Activated CD4-positive, alpha-beta T cell treated with anti-CD3 and anti-CD28 coated beads for 36 hours (primary cell): ENCODE measurements around the gene LPP. TPM values are rescaled to one million over a fixed set of nuclear protein-coding genes. Genes with fewer than 3 reads are reported as not detected.

Experiments used
- ATAC-seq: fragments of 200-7000 bp; cut with Tn5 transposase; one replicate; pipeline ENCODE4 v1.10.0; 2021; ENCODE audit warnings: mild to moderate bottlenecking, moderate library complexity
- CTCF ChIA-PET: fragments of 350-600 bp; sonication (Branson Sonifier 250); formaldehyde crosslinking; loops from one replicate; lab custom pipeline; 2021; ENCODE audit warnings: antibody characterized with exemption; lab: Charles Lee
- POLR2A ChIA-PET: fragments of 350-600 bp; sonication (Branson Sonifier 250); formaldehyde crosslinking; loops from one replicate; lab custom pipeline; 2021; ENCODE audit warnings: antibody characterized with exemption, inconsistent platforms; lab: Charles Lee
- DNase-seq: peaks from one replicate; pipeline ENCODE4 v3.0.0-alpha.2; 2020
- H3K27ac Mint-ChIP-seq: one replicate; pipeline ENCODE4 v1.8.0; 2021; ENCODE audit warnings: mixed read lengths
- H3K27me3 Mint-ChIP-seq: one replicate; pipeline ENCODE4 v1.8.0; 2021; ENCODE audit warnings: mixed read lengths
- H3K36me3 Mint-ChIP-seq: one replicate; pipeline ENCODE4 v1.8.0; 2021; ENCODE audit warnings: low read depth, mixed read lengths
- H3K4me1 Mint-ChIP-seq: one replicate; pipeline ENCODE4 v1.8.0; 2021; ENCODE audit warnings: mixed read lengths
- H3K4me3 Mint-ChIP-seq: one replicate; pipeline ENCODE4 v1.8.0; 2021; ENCODE audit warnings: mild to moderate bottlenecking, moderate library complexity, mixed read lengths
- H3K9me3 Mint-ChIP-seq: one replicate; pipeline ENCODE4 v1.8.0; 2021; ENCODE audit warnings: low read depth, mixed read lengths
- intact Hi-C, 2 experiments: fragments of 100-400 bp; cut with DNase I in 1 of 2; cut with micrococcal nuclease in 1 of 2; formaldehyde crosslinking; loops; one replicate each; pipeline versions ENCODE4 v1.14.2 to v1.15.1; 2022 to 2024; cut with DNase I, micrococcal nuclease
- total RNA-seq, 2 experiments: library from RNA; stranded (reverse); gene quantifications; one replicate each; pipeline ENCODE4 v1.2.3, GENCODE V29; 2021

The LPP gene
- total RNA-seq, 2 experiments from 2014 or later = 34.7 to 40.6 TPM

DNA sequence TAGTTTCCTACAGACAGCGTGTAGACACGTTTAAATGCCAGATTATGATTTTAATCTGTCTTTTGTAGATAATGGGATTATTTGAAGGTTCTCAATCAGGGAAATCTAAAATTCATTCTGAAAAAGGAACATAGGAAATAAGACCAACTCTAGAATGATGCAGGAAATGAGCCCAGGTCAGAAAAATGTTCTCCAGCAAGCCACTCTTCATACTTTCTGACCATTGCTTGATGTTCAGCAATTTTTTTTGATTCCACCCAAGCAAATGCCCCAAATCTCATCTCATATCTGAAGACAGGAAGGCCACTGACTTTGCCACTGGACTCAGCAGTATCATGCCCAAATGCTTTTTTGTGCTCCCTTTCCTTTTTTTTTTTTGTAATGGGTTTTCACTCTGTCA, 373.4 kb downstream of the LPP start:
- Mint-ChIP-seq H3K36me3 (peaks cover 19% of the 10 kb centered on the region), H3K4me1 (no peaks in the 10 kb centered on the region), H3K4me3 (no peak overlapping the region), H3K9me3 (no peaks in the 10 kb centered on the region), H3K27ac (no peak overlapping the region), H3K27me3 (no peaks in the 10 kb centered on the region)
- CTCF ChIA-PET = no interaction called here
- POLR2A ChIA-PET = no interaction called here
- DNase-seq (no peak), ATAC-seq (no peak)
- intact Hi-C loops = no loop called here

DNA sequence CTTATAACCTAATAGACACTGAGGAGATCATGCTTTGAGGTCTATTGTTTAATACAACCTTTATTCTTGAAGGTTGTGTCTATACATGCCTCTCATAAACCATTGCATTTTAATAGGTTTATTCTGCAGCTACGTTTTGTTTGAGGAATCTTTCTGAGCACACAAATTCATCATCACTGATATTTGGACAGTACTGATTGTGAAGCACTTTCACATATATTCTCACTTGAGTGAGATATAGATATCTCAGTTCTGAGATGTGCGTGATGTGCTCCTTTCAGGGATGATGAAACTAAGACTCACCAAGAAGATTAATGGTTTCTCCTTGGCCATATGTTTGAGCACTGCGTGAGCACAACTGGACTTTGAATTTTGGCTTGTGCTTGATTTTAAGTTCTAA, 374.4 kb downstream of the LPP start:
- DNase-seq (no peak), ATAC-seq (no peak)
- ChIA-PET POLR2A (interaction anchor here (0.5 kb wide), 1 partner anchor 254 kb away, joined by 4 read pairs; no protein-coding TSS in a partner anchor), CTCF (interaction anchor here (0.6 kb wide), 1 partner anchor 227 kb away, joined by 3 read pairs; no protein-coding TSS in a partner anchor)
- no peaks in the 10 kb centered on the region for H3K9me3 Mint-ChIP-seq
- no peaks in the 10 kb centered on the region for H3K27me3 Mint-ChIP-seq
- no peak overlapping the region for H3K4me3 Mint-ChIP-seq
- H3K27ac Mint-ChIP-seq = no peak overlapping the region
- no peaks in the 10 kb centered on the region for H3K4me1 Mint-ChIP-seq
- intact Hi-C loops = no loop called here
- peaks cover 19% of the 10 kb centered on the region for H3K36me3 Mint-ChIP-seq

DNA sequence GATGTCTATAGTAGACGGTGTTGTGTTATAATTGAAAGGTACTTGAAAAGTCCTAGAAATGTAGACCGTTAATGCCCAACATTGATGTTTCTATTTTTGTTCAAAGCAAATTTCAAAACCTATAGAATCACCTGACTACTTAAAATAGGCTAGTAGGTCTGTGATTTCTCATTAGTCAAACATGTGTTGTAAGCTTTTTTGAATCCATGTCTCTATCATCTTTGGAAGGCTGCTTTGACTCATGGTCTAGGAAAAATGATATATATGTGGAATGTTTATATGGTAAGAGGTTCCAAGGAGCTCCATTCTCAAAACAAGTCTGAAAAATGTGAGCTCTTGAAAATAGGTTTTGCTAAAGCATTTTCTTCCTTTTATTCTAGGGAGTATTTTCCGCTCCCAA, 375.3 kb downstream of the LPP start:
- CTCF ChIA-PET = interaction anchor here (1.1 kb wide), 2 partner anchors 13 to 24 kb away, joined by 3 read pairs; no protein-coding TSS in a partner anchor
- Mint-ChIP-seq H3K4me1 (no peaks in the 10 kb centered on the region), H3K27me3 (no peaks in the 10 kb centered on the region), H3K9me3 (no peaks in the 10 kb centered on the region), H3K4me3 (no peak overlapping the region), H3K36me3 (peaks cover 15% of the 10 kb centered on the region), H3K27ac (no peak overlapping the region)
- POLR2A ChIA-PET = no interaction called here
- ATAC-seq (no peak), DNase-seq (no peak)
- intact Hi-C loops = no loop called here

DNA sequence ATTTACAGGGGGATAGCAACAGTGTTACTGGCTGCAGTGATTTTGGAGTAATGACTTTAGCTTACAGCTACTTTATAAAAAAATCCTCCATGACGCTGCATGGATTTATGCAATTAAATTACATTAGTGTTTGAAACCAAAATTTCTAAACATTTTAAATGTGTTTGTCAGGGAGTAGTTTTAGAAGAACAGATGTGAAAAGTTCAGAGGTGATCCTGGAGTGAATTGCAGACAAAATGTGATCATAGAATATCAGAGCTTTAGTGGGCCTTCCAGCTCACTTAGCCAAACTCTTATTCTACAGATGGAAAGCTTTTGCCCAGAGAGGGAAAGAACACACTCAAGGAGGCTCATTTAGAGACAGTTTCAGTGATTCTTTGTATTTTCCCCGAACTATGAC, 376.3 kb downstream of the LPP start:
- ATAC-seq = no peak
- no peak for DNase-seq
- H3K4me3 Mint-ChIP-seq = no peak overlapping the region
- H3K36me3 Mint-ChIP-seq = peaks cover 8% of the 10 kb centered on the region
- intact Hi-C loops = no loop called here
- H3K9me3 Mint-ChIP-seq = no peaks in the 10 kb centered on the region
- H3K27me3 Mint-ChIP-seq = no peaks in the 10 kb centered on the region
- no peaks in the 10 kb centered on the region for H3K4me1 Mint-ChIP-seq
- H3K27ac Mint-ChIP-seq = no peak overlapping the region
- POLR2A ChIA-PET = no interaction called here
- CTCF ChIA-PET = interaction anchor here (1.0 to 1.5 kb wide), 4 partner anchors 14 to 790 kb away, joined by 3 to 6 read pairs (median 4); no protein-coding TSS in a partner anchor

DNA sequence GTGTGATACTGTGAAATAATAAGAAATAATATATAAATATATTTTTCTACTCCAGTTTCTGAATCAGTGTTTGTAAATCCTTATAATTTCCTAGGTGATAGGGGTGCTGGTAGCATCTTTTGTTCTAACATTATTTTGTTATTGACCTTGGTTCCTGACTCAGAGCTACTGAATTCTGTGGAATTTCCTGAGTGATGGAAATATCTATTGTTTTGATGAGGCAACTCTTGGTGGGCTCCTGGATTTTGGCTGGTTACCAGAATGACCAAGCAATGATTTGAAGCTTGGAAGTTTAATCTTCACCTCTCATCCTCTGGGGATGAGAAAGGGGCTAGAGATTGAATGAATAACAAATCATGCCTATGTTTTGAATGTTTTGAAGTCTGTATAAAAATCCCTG, 377.3 kb downstream of the LPP start:
- no peak for ATAC-seq
- H3K4me1 Mint-ChIP-seq = no peaks in the 10 kb centered on the region
- no peak for DNase-seq
- intact Hi-C loops = no loop called here
- H3K27me3 Mint-ChIP-seq = no peaks in the 10 kb centered on the region
- no peak overlapping the region for H3K4me3 Mint-ChIP-seq
- no peak overlapping the region for H3K27ac Mint-ChIP-seq
- ChIA-PET CTCF (interaction anchor here (0.7 to 1.5 kb wide), 5 partner anchors 23 to 791 kb away, joined by 3 to 6 read pairs (median 3); no protein-coding TSS in a partner anchor), POLR2A (no interaction called here)
- no peaks in the 10 kb centered on the region for H3K9me3 Mint-ChIP-seq
- peaks cover 3% of the 10 kb centered on the region for H3K36me3 Mint-ChIP-seq

DNA sequence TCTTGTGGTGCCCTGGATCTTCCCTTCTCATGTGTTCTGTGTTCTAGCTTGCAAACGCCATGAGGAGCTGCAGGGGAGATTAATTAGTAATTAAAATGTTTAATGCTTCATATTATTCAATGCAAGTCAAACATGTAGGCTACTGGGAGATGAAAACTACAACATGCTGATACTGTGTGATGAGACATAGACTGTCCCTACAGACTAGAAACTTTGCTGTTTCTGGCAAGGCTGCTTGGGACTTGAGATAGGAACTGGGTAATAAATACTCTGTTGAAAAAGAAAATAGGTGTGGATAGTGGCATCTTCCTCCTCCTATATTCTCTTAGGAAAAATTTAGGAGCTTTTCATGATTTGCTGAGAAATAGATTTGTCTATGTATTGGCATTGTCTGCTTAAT, 379.2 kb downstream of the LPP start:
- Mint-ChIP-seq H3K9me3 (no peaks in the 10 kb centered on the region), H3K4me3 (no peak overlapping the region), H3K27ac (no peak overlapping the region), H3K36me3 (no peaks in the 10 kb centered on the region), H3K27me3 (no peaks in the 10 kb centered on the region), H3K4me1 (no peaks in the 10 kb centered on the region)
- ChIA-PET CTCF (interaction anchor here (0.6 to 1.4 kb wide), 6 partner anchors 12 to 793 kb away, joined by 3 to 7 read pairs (median 4); no protein-coding TSS in a partner anchor), POLR2A (no interaction called here)
- intact Hi-C loops = no loop called here
- ATAC-seq (no peak), DNase-seq (no peak)

DNA sequence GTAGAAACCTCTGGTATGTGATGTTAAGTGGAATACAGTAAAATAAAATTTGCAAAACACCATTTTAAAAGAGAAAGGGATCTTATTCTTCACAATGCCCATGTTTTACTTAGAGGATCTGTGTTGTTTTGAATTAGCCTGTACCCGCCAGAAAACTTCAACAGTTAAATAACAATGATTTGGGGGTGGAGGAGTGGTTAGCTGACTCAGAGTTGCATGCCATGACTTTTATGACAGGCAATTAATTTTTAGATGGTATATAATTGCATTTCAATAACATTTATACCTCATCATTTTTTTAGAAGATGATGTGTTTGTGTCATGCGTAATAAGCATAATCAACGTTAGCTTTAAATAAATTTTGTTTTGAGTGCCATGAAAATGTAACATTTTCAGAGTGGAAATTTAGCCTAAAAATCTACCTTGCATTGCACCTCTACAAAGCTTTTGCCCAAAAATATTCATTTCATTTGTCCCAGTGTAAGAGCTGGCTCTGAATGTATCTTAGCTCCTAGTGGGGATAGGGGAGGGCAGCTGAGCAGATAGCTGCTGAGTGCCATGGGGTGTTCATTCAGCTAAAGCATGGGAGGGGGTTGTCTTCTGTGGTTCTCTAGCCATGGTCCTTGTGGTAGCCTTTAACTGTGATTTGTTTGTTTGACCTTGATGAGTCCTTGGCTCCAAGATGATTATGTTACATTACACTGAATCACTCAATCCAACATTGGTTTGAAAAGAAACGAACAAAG, 379.8 kb downstream of the LPP start:
- Mint-ChIP-seq H3K36me3 (no peaks in the 10 kb centered on the region), H3K27me3 (no peaks in the 10 kb centered on the region), H3K4me1 (no peaks in the 10 kb centered on the region), H3K4me3 (no peak overlapping the region), H3K27ac (no peak overlapping the region), H3K9me3 (no peaks in the 10 kb centered on the region)
- DNase-seq (no peak), ATAC-seq (no peak)
- ChIA-PET POLR2A (no interaction called here), CTCF (interaction anchor here (0.6 to 1.4 kb wide), 6 partner anchors 13 to 794 kb away, joined by 3 to 6 read pairs (median 4); no protein-coding TSS in a partner anchor)
- intact Hi-C loops = no loop called here

DNA sequence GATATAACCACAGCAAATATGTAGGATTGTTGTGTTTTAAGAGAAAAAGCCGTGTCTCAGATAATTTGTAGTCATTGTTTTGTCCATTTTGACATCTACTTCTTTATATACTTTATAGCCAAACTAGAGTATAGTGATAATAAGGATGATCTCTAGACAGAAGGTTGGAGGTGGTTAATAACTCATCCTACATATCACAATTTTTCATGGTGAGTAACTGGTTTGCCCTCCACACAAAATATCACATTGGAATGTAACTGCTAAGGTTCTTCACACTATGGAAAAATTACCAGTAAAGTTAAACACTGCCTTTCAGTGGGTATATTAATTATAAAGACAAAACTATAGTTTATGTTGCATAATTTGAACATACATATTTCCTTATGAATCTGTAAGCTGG, 380.7 kb downstream of the LPP start:
- Mint-ChIP-seq H3K27ac (no peak overlapping the region), H3K9me3 (no peaks in the 10 kb centered on the region), H3K4me1 (no peaks in the 10 kb centered on the region), H3K27me3 (no peaks in the 10 kb centered on the region), H3K4me3 (no peak overlapping the region), H3K36me3 (no peaks in the 10 kb centered on the region)
- intact Hi-C loops = no loop called here
- no peak for ATAC-seq
- ChIA-PET CTCF (interaction anchor here (0.8 kb wide), 1 partner anchor 236 kb away, joined by 3 read pairs; no protein-coding TSS in a partner anchor), POLR2A (no interaction called here)
- no peak for DNase-seq

DNA sequence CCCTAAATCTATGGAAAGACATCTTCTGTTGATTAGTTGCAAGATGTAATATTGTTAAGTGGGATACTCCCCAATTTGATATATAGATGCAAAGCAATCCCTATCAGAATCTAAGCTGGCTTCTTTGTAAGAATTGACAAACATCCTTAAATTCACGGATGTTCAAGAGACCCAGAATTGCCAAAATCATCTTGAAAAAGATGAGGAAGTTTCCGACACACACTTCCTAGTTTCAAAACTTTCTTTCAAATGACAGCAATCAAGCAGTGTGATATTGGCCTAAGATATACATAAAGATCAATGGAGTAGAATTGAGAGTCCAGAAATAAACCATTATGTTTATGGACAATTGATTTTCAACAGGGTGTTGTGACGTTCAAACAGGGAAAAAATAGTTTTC, 383.6 kb downstream of the LPP start:
- H3K27ac Mint-ChIP-seq = no peak overlapping the region
- no peaks in the 10 kb centered on the region for H3K9me3 Mint-ChIP-seq
- intact Hi-C loops = no loop called here
- no peaks in the 10 kb centered on the region for H3K36me3 Mint-ChIP-seq
- ChIA-PET CTCF (no interaction called here), POLR2A (no interaction called here)
- H3K4me1 Mint-ChIP-seq = no peaks in the 10 kb centered on the region
- no peak overlapping the region for H3K4me3 Mint-ChIP-seq
- DNase-seq (no peak), ATAC-seq (no peak)
- H3K27me3 Mint-ChIP-seq = no peaks in the 10 kb centered on the region

DNA sequence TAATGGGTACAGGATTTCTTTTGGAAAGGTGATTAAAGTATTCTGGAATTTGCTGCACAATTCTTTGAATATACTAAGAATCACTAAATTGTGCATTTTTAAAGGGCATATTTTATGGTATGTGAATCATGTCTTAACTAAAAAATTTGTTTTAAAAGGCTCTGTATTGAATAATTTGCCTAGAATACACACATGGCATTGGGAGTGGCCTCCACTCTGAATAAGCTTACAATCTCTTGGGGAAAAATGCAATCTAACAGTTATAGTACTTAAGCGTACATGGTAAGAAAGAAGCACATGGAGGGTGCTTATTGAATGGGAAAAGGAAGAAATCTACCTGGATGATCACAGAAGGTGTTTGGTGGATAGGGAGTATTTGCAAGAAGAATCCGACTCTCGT, 385.1 kb downstream of the LPP start:
- no peak overlapping the region for H3K27ac Mint-ChIP-seq
- H3K4me3 Mint-ChIP-seq = no peak overlapping the region
- H3K9me3 Mint-ChIP-seq = peaks cover 4% of the 10 kb centered on the region
- H3K36me3 Mint-ChIP-seq = peaks cover 4% of the 10 kb centered on the region
- no peaks in the 10 kb centered on the region for H3K4me1 Mint-ChIP-seq
- H3K27me3 Mint-ChIP-seq = no peaks in the 10 kb centered on the region
- ATAC-seq = no peak
- ChIA-PET CTCF (interaction anchor here (1.4 kb wide), 1 partner anchor 46 kb away, joined by 3 read pairs; no protein-coding TSS in a partner anchor), POLR2A (interaction anchor here (0.6 kb wide), 1 partner anchor 45 kb away, joined by 3 read pairs; no protein-coding TSS in a partner anchor)
- DNase-seq = no peak
- intact Hi-C loops = no loop called here

DNA sequence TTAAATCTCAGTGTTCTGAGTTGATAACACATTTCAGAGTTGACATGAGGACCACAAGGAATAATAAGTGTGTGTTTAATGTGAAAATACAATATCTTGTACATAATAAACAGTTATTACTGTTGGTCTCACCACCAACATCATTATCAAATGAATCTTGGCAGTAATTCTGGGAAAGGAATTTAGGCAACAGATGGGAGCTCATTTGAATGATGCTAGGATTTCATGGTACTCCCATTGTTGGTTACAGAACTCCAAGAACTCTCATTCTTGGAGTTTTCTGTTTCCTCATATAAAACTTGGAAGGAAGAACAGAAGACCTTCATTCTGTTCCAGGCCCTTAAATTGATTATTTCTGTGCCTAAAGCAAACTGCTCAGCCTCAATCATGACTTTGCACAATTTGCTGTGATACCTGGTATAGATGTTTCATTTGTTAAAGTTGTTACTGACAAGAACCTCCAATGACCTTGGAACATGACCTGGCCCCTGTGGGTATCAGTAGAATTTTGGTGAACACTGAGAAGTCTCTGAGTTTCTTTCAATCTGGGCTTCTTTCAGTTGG, 385.8 kb downstream of the LPP start:
- no peak overlapping the region for H3K27ac Mint-ChIP-seq
- H3K4me1 Mint-ChIP-seq = no peaks in the 10 kb centered on the region
- H3K36me3 Mint-ChIP-seq = peaks cover 4% of the 10 kb centered on the region
- ChIA-PET CTCF (interaction anchor here (1.4 kb wide), 1 partner anchor 45 kb away, joined by 3 read pairs; no protein-coding TSS in a partner anchor), POLR2A (interaction anchor here (0.6 kb wide), 1 partner anchor 44 kb away, joined by 3 read pairs; no protein-coding TSS in a partner anchor)
- peaks cover 4% of the 10 kb centered on the region for H3K9me3 Mint-ChIP-seq
- no peaks in the 10 kb centered on the region for H3K27me3 Mint-ChIP-seq
- DNase-seq (no peak), ATAC-seq (no peak)
- no peak overlapping the region for H3K4me3 Mint-ChIP-seq
- intact Hi-C loops = no loop called here
